CD8-positive, alpha-beta memory T cell (primary cell): ENCODE results near the gene PPP1R12B. TPM values are rescaled to one million over a fixed set of nuclear protein-coding genes. Genes with fewer than 3 reads are reported as not detected.
"Not testable (repeated sequence)": the region's sequence is repeated elsewhere in the genome, so short reads cannot be mapped to it uniquely, and the experiment has no call there.

Experiments
- CTCF ChIA-PET: fragments of 350-600 bp; sonication (Branson Sonifier 250); formaldehyde crosslinking; loops from one replicate; lab custom pipeline; 2021; ENCODE audit warnings: antibody characterized with exemption; lab: Charles Lee
- POLR2A ChIA-PET: fragments of 350-600 bp; sonication (Branson Sonifier 250); formaldehyde crosslinking; loops from one replicate; lab custom pipeline; 2021; ENCODE audit warnings: antibody characterized with exemption; lab: Charles Lee
- DNase-seq, 5 donors: peaks; one replicate each; pipeline versions ENCODE4 v3.0.0 to v3.0.0-alpha.2; 2020 to 2022; ENCODE audit warnings: mixed read lengths in 1 of 5
- H3K27ac ChIP-seq: one replicate; pipeline ENCODE4 v1.7.0; 2013; ENCODE audit warnings: low read depth, mild to moderate bottlenecking, low read length, moderate library complexity
- H3K27me3 ChIP-seq: 2 replicates; pipeline ENCODE4 v1.7.0; 2013; ENCODE audit warnings: low read length, mild to moderate bottlenecking; ENCODE audit not compliant: insufficient read depth, poor library complexity, severe bottlenecking
- H3K36me3 ChIP-seq: 2 replicates; pipeline ENCODE4 v1.7.0; 2013; ENCODE audit warnings: mild to moderate bottlenecking, low read length, moderate library complexity; ENCODE audit not compliant: insufficient read depth
- H3K4me1 ChIP-seq: 2 replicates; pipeline ENCODE4 v1.7.0; 2013; ENCODE audit warnings: mild to moderate bottlenecking, low read length, moderate library complexity; ENCODE audit not compliant: insufficient read depth
- H3K4me3 ChIP-seq: 2 replicates; pipeline ENCODE4 v1.7.0; 2013; ENCODE audit warnings: mild to moderate bottlenecking, low read length
- H3K9me3 ChIP-seq: 2 replicates; pipeline ENCODE4 v1.7.0; 2013; ENCODE audit warnings: mild to moderate bottlenecking, low read length
- H3K27ac Mint-ChIP-seq, 8 donors: one replicate each; pipeline ENCODE4 v1.8.0; 2020 to 2021; ENCODE audit warnings: mixed read lengths in 8 of 8, mild to moderate bottlenecking in 6 of 8, inconsistent platforms in 3 of 8, moderate library complexity in 3 of 8
- H3K27me3 Mint-ChIP-seq, 2 donors: one replicate each; pipeline ENCODE4 v1.8.0; 2020 to 2021; ENCODE audit warnings: mixed read lengths in 2 of 2, mild to moderate bottlenecking in 1 of 2, moderate library complexity in 1 of 2
- H3K36me3 Mint-ChIP-seq, 3 donors: one replicate each; pipeline ENCODE4 v1.8.0; 2020 to 2021; ENCODE audit warnings: mixed read lengths in 3 of 3, inconsistent platforms in 1 of 3, mild to moderate bottlenecking in 1 of 3
- H3K4me1 Mint-ChIP-seq, 3 donors: one replicate each; pipeline ENCODE4 v1.8.0; 2020 to 2021; ENCODE audit warnings: mixed read lengths in 3 of 3, inconsistent platforms in 1 of 3, mild to moderate bottlenecking in 1 of 3
- H3K4me3 Mint-ChIP-seq, 7 donors: one replicate each; pipeline ENCODE4 v1.8.0; 2020 to 2021; ENCODE audit warnings: mixed read lengths in 7 of 7, mild to moderate bottlenecking in 6 of 7, moderate library complexity in 4 of 7, inconsistent platforms in 2 of 7
- H3K9me3 Mint-ChIP-seq, 5 donors: one replicate each; pipeline ENCODE4 v1.8.0; 2020 to 2022; ENCODE audit warnings: mixed read lengths in 5 of 5, mild to moderate bottlenecking in 3 of 5, moderate library complexity in 2 of 5, inconsistent platforms in 1 of 5
- polyA plus RNA-seq: library from polyadenylated mRNA; unstranded; fragments of 300-500 nt; fragmentation: Illumina TruSeq; gene quantifications from one replicate; pipeline ENCODE4 v1.2.3, GENCODE V29; 2021
- total RNA-seq, 2 experiments: library from RNA; stranded (reverse); gene quantifications; one replicate each; pipeline ENCODE4 v1.2.3, GENCODE V29; 2021

PPP1R12B gene
- total and polyA plus RNA-seq, 3 experiments from 2014 or later: 11.7 to 13.1 (median 11.9) TPM

- H3K36me3 Mint-ChIP-seq, H3K27ac ChIP-seq, CTCF ChIA-PET, H3K4me3 ChIP-seq, POLR2A ChIA-PET, H3K9me3 Mint-ChIP-seq, H3K9me3 ChIP-seq, H3K27me3 ChIP-seq, H3K27me3 Mint-ChIP-seq, DNase-seq, H3K36me3 ChIP-seq: not testable (repeated sequence)
- H3K4me1 ChIP-seq: peaks cover 15% of the 10 kb centered on the region
- peak overlapping the region in 1 of 8 donors; percentile 76 for H3K27ac Mint-ChIP-seq
- peaks cover 26 to 44% (median 42%) of the 10 kb centered on the region in 3 donors for H3K4me1 Mint-ChIP-seq
- peak overlapping the region in 1 of 7 donors; percentile 55 for H3K4me3 Mint-ChIP-seq
Observed at GRCh38 chr1:202352583-202353197, 4.2 kb downstream of the PPP1R12B start.

DNA sequence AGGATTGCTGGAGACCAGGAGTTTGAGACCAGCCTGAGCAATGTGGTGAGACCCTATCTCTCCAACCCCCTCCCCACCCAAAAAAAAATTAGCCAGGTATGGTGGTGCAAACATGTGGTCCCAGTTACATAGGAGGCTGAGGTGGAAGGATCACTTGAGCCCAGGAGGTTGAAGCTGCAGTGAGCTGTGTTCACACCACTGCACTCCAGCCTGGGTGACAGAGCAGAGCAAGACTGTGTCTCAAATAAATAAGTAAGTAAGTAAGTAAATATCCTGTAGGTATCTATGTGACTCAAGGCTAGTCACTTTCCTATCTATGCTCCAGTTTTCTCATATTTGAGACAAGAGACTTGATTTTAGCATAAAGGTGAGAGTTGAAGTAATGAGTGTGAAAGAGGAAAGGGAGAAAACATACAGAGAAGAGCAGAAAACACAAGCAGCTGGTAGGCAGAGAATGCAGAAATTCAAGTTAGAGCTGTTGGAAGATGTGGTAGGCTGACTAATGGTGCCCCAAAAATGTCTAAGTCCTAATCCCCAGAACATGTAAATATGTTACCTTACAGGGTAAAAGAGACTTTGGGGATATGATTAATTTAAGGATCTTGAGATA lies 7.5 kb downstream of the PPP1R12B start:
- no peak overlapping the region for H3K4me3 Mint-ChIP-seq
- H3K36me3 Mint-ChIP-seq: peaks cover 0 to 1% (median 0%) of the 10 kb centered on the region in 3 donors
- no peak overlapping the region for H3K27ac ChIP-seq
- H3K9me3 ChIP-seq: no peaks in the 10 kb centered on the region
- H3K9me3 Mint-ChIP-seq: no peaks in the 10 kb centered on the region
- H3K4me3 ChIP-seq: no peak overlapping the region
- H3K27me3 ChIP-seq: no peaks in the 10 kb centered on the region
- H3K4me1 Mint-ChIP-seq: peaks cover 9 to 27% (median 25%) of the 10 kb centered on the region in 3 donors
- H3K27me3 Mint-ChIP-seq: no peaks in the 10 kb centered on the region
- H3K27ac Mint-ChIP-seq: peak overlapping the region in 1 of 8 donors; percentile 10
- no peaks in the 10 kb centered on the region for H3K36me3 ChIP-seq
- CTCF ChIA-PET: no interaction called here
- POLR2A ChIA-PET: interaction anchor here (0.6 to 0.7 kb wide), 2 partner anchors 35 to 457 kb away, joined by 5 to 6 read pairs; no protein-coding TSS in a partner anchor
- DNase-seq: no peak
- H3K4me1 ChIP-seq: no peaks in the 10 kb centered on the region

DNA sequence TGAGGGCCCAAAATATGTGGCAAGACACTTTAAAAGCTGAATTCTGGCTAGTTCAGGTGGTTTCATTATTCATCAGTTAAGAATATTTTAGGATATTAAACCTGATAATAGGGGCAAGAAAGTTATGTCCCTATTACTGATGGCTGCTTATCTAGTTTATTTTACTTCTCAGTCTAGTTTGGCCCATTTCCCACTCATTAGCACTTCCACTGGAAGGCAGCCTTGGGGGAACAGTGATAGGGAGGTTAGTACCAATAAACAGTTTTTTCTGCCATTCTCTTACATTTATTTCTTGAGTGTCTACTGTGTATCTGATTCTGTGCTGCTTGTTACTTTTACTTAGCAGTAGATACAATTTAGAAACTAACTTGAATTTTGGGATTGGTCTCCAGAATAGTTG lies 9.0 kb downstream of the PPP1R12B start:
- no peaks in the 10 kb centered on the region for H3K36me3 ChIP-seq
- CTCF ChIA-PET: no interaction called here

GRCh38 chr1:202361224-202361623 lies 12.7 kb downstream of the PPP1R12B start:
- H3K27me3 Mint-ChIP-seq: no peaks in the 10 kb centered on the region
- no peak overlapping the region for H3K4me3 Mint-ChIP-seq
- no peaks in the 10 kb centered on the region for H3K9me3 Mint-ChIP-seq
- Histone ChIP-seq H3K4me1 (no peaks in the 10 kb centered on the region), H3K27me3 (no peaks in the 10 kb centered on the region), H3K4me3 (no peak overlapping the region), H3K27ac (no peak overlapping the region), H3K9me3 (no peaks in the 10 kb centered on the region), H3K36me3 (no peaks in the 10 kb centered on the region)
- CTCF ChIA-PET: no interaction called here
- POLR2A ChIA-PET: no interaction called here
- no peak overlapping the region for H3K27ac Mint-ChIP-seq
- peaks cover 14 to 30% (median 28%) of the 10 kb centered on the region in 3 donors for H3K4me1 Mint-ChIP-seq
- H3K36me3 Mint-ChIP-seq: peaks cover 0 to 1% (median 0%) of the 10 kb centered on the region in 3 donors
- DNase-seq: no peak

More for the DNA sequence above, 9.0 kb downstream of the PPP1R12B start:
- Mint-ChIP-seq H3K4me3 (no peak overlapping the region), H3K9me3 (no peaks in the 10 kb centered on the region), H3K27me3 (no peaks in the 10 kb centered on the region), H3K27ac (no peak overlapping the region), H3K36me3 (peaks cover 0 to 1% (median 0%) of the 10 kb centered on the region in 3 donors), H3K4me1 (peaks cover 13 to 29% (median 27%) of the 10 kb centered on the region in 3 donors)
- Histone ChIP-seq H3K4me3 (no peak overlapping the region), H3K4me1 (no peaks in the 10 kb centered on the region), H3K9me3 (no peaks in the 10 kb centered on the region), H3K27ac (no peak overlapping the region), H3K27me3 (no peaks in the 10 kb centered on the region)
- POLR2A ChIA-PET: no interaction called here
- no peak for DNase-seq

GRCh38 chr1:202361701-202362100 lies 13.2 kb downstream of the PPP1R12B start:
- ChIA-PET POLR2A (no interaction called here), CTCF (no interaction called here)
- Histone ChIP-seq H3K4me1 (no peaks in the 10 kb centered on the region), H3K27ac (no peak overlapping the region), H3K36me3 (no peaks in the 10 kb centered on the region), H3K9me3 (no peaks in the 10 kb centered on the region), H3K27me3 (no peaks in the 10 kb centered on the region), H3K4me3 (no peak overlapping the region)
- Mint-ChIP-seq H3K27me3 (no peaks in the 10 kb centered on the region), H3K27ac (no peak overlapping the region), H3K4me3 (no peak overlapping the region), H3K4me1 (peaks cover 12 to 26% (median 24%) of the 10 kb centered on the region in 3 donors), H3K36me3 (no peaks in the 10 kb centered on the region), H3K9me3 (no peaks in the 10 kb centered on the region)
- no peak for DNase-seq

- no peaks in the 10 kb centered on the region for H3K4me1 ChIP-seq
- H3K4me3 Mint-ChIP-seq: no peak overlapping the region
- H3K4me3 ChIP-seq: no peak overlapping the region
- H3K9me3 ChIP-seq: no peaks in the 10 kb centered on the region
- no peak overlapping the region for H3K27ac ChIP-seq
- H3K9me3 Mint-ChIP-seq: no peaks in the 10 kb centered on the region
- CTCF ChIA-PET: no interaction called here
- H3K27me3 Mint-ChIP-seq: no peaks in the 10 kb centered on the region
- H3K27me3 ChIP-seq: no peaks in the 10 kb centered on the region
- H3K36me3 Mint-ChIP-seq: no peaks in the 10 kb centered on the region
- DNase-seq: no peak
- POLR2A ChIA-PET: no interaction called here
- H3K27ac Mint-ChIP-seq: peak overlapping the region in 1 of 8 donors; percentile 37
- H3K36me3 ChIP-seq: no peaks in the 10 kb centered on the region
- peaks cover 10 to 26% (median 24%) of the 10 kb centered on the region in 3 donors for H3K4me1 Mint-ChIP-seq
Observed at GRCh38 chr1:202362212-202362611, 13.7 kb downstream of the PPP1R12B start.

- CTCF ChIA-PET: no interaction called here
- Histone ChIP-seq H3K4me1 (no peaks in the 10 kb centered on the region), H3K9me3 (no peaks in the 10 kb centered on the region), H3K27me3 (no peaks in the 10 kb centered on the region), H3K4me3 (no peak overlapping the region), H3K36me3 (no peaks in the 10 kb centered on the region), H3K27ac (no peak overlapping the region)
- Mint-ChIP-seq H3K4me1 (peaks cover 10 to 25% (median 19%) of the 10 kb centered on the region in 3 donors), H3K27ac (peak overlapping the region in 1 of 8 donors; percentile 58), H3K9me3 (no peaks in the 10 kb centered on the region), H3K4me3 (no peak overlapping the region), H3K27me3 (no peaks in the 10 kb centered on the region), H3K36me3 (peaks cover 0 to 1% (median 0%) of the 10 kb centered on the region in 3 donors)
- POLR2A ChIA-PET: no interaction called here
- DNase-seq: no peak
Observed at GRCh38 chr1:202365092-202365815, 16.8 kb downstream of the PPP1R12B start.

GRCh38 chr1:202367271-202367670 lies 18.8 kb downstream of the PPP1R12B start:
- Histone ChIP-seq H3K36me3 (no peaks in the 10 kb centered on the region), H3K4me1 (no peaks in the 10 kb centered on the region), H3K4me3 (no peak overlapping the region), H3K27ac (no peak overlapping the region), H3K9me3 (no peaks in the 10 kb centered on the region), H3K27me3 (no peaks in the 10 kb centered on the region)
- H3K36me3 Mint-ChIP-seq: peaks cover 0 to 1% (median 0%) of the 10 kb centered on the region in 3 donors
- ChIA-PET CTCF (no interaction called here), POLR2A (no interaction called here)
- H3K4me1 Mint-ChIP-seq: peaks cover 6 to 16% (median 8%) of the 10 kb centered on the region in 3 donors
- no peak overlapping the region for H3K4me3 Mint-ChIP-seq
- H3K27ac Mint-ChIP-seq: no peak overlapping the region
- H3K9me3 Mint-ChIP-seq: no peaks in the 10 kb centered on the region
- DNase-seq: no peak
- no peaks in the 10 kb centered on the region for H3K27me3 Mint-ChIP-seq
